Progenitor cell of endocrine pancreas (in vitro differentiated cells): Measurements from ENCODE around the gene NRXN3. TPM values are rescaled to one million over a fixed set of nuclear protein-coding genes. Genes with fewer than 3 reads are reported as not detected.
"Not testable (repeated sequence)": the region's sequence is repeated elsewhere in the genome, so short reads cannot be mapped to it uniquely, and the experiment has no call there.

Source experiments
- DNase-seq: peaks from one replicate; pipeline ENCODE4 v3.0.0; 2021; ENCODE audit warnings: low spot score; ENCODE audit not compliant: unreplicated experiment
- H3K27ac Mint-ChIP-seq: 2 replicates; pipeline ENCODE4 v1.8.0; 2021; ENCODE audit warnings: mild to moderate bottlenecking, moderate library complexity, mixed read lengths
- H3K27me3 Mint-ChIP-seq: 2 replicates; pipeline ENCODE4 v1.8.0; 2021; ENCODE audit warnings: mixed read lengths
- H3K36me3 Mint-ChIP-seq: 2 replicates; pipeline ENCODE4 v1.8.0; 2022; ENCODE audit warnings: mixed read lengths; ENCODE audit not compliant: insufficient read depth
- H3K4me1 Mint-ChIP-seq: 2 replicates; pipeline ENCODE4 v1.8.0; 2021; ENCODE audit warnings: low read depth, mixed read lengths
- H3K4me3 Mint-ChIP-seq: 2 replicates; pipeline ENCODE4 v1.8.0; 2021; ENCODE audit warnings: low read depth, mild to moderate bottlenecking, moderate library complexity, mixed read lengths
- H3K9me3 Mint-ChIP-seq: 2 replicates; pipeline ENCODE4 v1.8.0; 2021; ENCODE audit warnings: low read depth, mixed read lengths
- total RNA-seq: library from RNA; stranded (reverse); gene quantifications from 2 replicates; pipeline ENCODE4 v1.2.1, GENCODE V29; 2021
- TF ChIP-seq, protein P1 (sequence below): fragments of 200-600 bp; sonication (generic); IDR thresholded peaks from one replicate; pipeline ENCODE4 v1.5.0; 2021; ENCODE audit warnings: antibody characterized with exemption, mild to moderate bottlenecking; ENCODE audit not compliant: unreplicated experiment

The NRXN3 gene
- total RNA-seq, 1 donor from 2014 or later, result 22.1 TPM

DNA sequence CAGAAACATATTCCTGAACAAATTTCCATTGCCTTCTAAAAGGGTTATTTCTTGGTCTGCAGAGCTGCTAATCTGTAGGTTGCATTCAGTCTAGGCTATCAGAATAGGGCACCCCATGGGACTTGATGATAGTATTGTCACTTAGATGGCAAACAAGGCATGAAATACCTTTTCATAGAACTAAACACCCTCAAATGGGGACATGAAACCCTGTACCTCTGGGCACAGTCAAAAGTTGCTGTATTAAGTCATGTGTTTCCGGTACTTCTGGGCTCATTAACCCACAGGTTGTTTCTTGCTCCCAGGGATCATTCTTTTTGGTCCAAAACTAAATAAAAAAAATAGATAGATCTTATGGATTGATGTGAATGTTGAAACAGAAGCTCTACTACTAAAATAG lies 930.4 kb downstream of the NRXN3 start:
- H3K4me3 Mint-ChIP-seq, result no peak overlapping the region
- H3K27ac Mint-ChIP-seq, result no peak overlapping the region
- DNase-seq, result no peak
- TF ChIP-seq, protein P1, sequence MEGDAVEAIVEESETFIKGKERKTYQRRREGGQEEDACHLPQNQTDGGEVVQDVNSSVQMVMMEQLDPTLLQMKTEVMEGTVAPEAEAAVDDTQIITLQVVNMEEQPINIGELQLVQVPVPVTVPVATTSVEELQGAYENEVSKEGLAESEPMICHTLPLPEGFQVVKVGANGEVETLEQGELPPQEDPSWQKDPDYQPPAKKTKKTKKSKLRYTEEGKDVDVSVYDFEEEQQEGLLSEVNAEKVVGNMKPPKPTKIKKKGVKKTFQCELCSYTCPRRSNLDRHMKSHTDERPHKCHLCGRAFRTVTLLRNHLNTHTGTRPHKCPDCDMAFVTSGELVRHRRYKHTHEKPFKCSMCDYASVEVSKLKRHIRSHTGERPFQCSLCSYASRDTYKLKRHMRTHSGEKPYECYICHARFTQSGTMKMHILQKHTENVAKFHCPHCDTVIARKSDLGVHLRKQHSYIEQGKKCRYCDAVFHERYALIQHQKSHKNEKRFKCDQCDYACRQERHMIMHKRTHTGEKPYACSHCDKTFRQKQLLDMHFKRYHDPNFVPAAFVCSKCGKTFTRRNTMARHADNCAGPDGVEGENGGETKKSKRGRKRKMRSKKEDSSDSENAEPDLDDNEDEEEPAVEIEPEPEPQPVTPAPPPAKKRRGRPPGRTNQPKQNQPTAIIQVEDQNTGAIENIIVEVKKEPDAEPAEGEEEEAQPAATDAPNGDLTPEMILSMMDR, result no peak
- no peaks in the 10 kb centered on the region for H3K36me3 Mint-ChIP-seq
- no peaks in the 10 kb centered on the region for H3K27me3 Mint-ChIP-seq
- H3K9me3 Mint-ChIP-seq, result peaks cover 10% of the 10 kb centered on the region
- H3K4me1 Mint-ChIP-seq, result peaks cover 2% of the 10 kb centered on the region

DNA sequence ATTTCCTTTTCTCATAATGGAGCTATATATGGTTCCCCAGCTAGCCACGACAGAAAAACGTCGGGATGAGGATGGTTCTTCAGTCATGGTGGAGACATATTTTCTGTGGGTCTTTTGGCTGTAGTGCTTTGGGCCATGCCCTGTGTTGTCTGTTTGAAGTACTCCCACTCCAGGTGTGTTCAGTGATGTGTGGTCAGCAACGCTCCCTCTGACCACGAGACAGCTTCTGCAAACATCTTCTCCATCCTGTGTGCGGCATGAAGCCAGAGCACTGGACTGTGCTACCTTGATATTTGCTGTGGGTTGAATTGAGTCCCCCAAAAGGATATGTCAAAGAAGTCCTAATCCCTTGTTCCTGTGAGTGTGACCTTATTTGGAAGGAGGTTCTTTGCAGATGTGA lies 931.2 kb downstream of the NRXN3 start:
- Mint-ChIP-seq H3K9me3 (peaks cover 10% of the 10 kb centered on the region), H3K27me3 (no peaks in the 10 kb centered on the region), H3K36me3 (no peaks in the 10 kb centered on the region), H3K4me1 (peaks cover 2% of the 10 kb centered on the region), H3K27ac (no peak overlapping the region), H3K4me3 (no peak overlapping the region)
- TF ChIP-seq, protein P1, result no peak
- no peak for DNase-seq

DNA sequence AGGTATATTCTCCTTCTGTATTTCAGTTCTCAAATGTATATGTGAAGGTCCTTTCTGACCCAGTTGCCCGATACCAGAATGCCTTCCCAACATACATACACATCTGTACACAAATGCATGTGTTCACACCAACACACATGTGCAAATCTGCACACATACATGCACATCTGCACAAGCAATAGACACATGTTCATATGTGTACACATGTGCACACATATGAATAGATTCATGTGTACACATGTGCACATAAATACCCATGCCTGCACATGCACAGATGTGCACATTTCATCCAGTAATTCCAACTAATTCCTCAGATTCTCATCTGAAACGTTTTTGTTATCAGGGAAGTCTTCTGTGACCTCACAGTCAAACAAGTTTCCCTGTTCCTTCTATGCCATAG lies 933.6 kb downstream of the NRXN3 start:
- Mint-ChIP-seq H3K4me1 (peaks cover 2% of the 10 kb centered on the region), H3K27ac (no peak overlapping the region), H3K4me3 (no peak overlapping the region), H3K9me3 (peaks cover 10% of the 10 kb centered on the region), H3K27me3 (no peaks in the 10 kb centered on the region), H3K36me3 (no peaks in the 10 kb centered on the region)
- TF ChIP-seq, protein P1, result no peak
- DNase-seq, result no peak

DNA sequence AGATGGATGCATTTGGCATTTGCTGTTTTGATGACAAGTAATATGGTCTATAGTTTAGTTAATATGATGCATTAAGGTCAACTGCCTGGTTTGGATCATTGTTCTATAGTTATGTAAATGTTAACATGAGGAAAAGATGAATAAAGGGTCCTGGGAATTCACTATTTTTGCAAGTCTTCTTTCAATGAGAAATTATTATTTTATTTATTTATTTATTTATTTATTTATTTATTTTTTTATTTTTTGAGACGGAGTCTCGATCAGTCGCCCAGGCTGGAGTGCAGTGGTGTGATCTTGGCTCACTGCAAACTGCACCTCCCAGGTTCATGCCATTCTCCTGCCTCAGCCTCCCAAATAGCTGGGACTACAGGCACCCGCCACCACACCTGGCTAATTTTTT lies 940.4 kb downstream of the NRXN3 start:
- not testable (repeated sequence) for H3K9me3 Mint-ChIP-seq, H3K27me3 Mint-ChIP-seq, H3K4me3 Mint-ChIP-seq, H3K27ac Mint-ChIP-seq, H3K36me3 Mint-ChIP-seq, H3K4me1 Mint-ChIP-seq, DNase-seq

DNA sequence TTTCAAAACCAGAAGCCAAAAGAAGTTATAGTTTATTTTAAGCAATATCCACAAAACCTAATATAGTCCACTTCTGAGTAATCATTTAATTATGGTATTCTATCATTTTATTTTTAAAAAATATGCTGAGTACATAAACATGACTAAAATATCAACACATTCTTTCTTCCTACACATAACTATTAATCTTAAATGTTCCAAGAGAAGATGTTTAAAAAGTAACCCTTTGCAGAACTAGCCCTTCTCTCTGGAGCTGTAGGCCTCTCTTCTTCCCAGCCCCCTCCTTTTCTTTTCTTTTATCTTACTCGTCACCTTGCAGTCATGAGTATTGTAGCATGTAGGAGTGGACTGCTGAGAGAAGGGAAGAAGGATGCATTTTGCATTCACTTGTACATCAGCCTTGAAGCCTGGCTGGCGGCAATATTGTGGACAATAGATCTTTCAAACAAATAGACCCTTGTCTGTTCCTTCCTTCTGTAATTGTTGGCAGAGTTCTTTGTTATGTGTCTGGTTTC lies 941.9 kb downstream of the NRXN3 start:
- no peak overlapping the region for H3K4me3 Mint-ChIP-seq
- TF ChIP-seq, protein P1, result no peak
- no peak overlapping the region for H3K27ac Mint-ChIP-seq
- no peaks in the 10 kb centered on the region for H3K9me3 Mint-ChIP-seq
- no peaks in the 10 kb centered on the region for H3K36me3 Mint-ChIP-seq
- DNase-seq, result no peak
- H3K27me3 Mint-ChIP-seq, result no peaks in the 10 kb centered on the region
- H3K4me1 Mint-ChIP-seq, result no peaks in the 10 kb centered on the region

DNA sequence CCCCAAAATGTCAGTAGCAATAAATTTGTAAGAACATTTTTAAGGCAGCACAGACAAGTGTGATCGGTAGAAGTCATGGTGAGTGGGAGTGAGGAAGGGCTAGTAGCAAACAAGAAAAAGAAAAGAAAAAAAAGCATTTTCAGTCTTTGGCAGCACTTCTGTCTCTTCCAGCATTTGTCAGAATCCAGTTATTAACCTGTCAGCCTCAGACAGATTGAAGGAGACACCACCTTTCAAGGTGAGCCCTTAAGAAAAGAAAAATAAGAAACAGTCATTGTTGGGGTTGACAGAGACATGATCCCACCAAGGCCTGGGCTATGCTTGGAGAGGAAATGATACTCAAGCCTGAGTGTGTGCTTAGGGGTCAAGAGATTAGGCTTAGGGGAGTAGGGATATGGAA lies 947.4 kb downstream of the NRXN3 start:
- no peaks in the 10 kb centered on the region for H3K27me3 Mint-ChIP-seq
- no peaks in the 10 kb centered on the region for H3K36me3 Mint-ChIP-seq
- no peak overlapping the region for H3K27ac Mint-ChIP-seq
- TF ChIP-seq, protein P1, result no peak
- DNase-seq, result no peak
- H3K4me1 Mint-ChIP-seq, result peaks cover 3% of the 10 kb centered on the region
- H3K4me3 Mint-ChIP-seq, result no peak overlapping the region
- H3K9me3 Mint-ChIP-seq, result no peaks in the 10 kb centered on the region
